ENCODE measurements around the gene PLAC9.

DNA sequence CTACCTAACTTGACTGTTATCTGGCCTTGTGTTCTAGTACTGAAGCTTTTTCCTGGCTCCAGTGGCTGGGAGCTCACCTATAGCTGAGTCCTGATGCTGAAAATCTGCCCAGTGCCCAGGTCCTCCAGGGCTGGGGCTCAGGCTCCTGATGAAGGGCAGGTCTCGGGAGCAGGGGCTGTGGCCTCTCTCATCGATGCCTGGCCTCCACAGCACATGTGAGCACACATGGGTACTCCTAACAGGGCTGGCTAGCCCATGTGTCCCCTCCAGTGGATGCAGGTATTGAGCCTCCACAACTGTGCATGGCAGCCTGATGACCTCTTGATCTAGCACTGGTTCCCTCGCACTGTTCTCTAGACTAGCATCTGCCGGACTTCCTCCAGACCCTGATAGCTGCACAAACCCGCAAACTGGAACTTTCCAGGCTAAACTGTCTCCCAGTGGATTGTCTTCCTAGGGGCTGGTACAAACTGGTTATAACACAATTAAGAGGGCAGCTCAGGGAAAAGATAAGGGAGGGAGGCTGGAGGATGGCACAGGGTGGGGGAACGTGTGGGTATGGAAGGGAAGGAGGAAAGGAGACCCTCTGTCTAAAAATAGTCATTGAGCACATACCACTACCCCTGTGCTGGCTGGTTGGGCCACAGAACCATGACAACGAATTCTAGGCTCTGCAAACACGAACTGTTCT lies 35.1 kb downstream of the PLAC9 start:
- TF ChIP-seq EZH2 (IDR thresholded peaks at IDR 0.05; ENCODE audit: borderline replicate concordance, low read depth, low read length, severe bottlenecking) (no peak), POLR2AphosphoS5 (IDR thresholded peaks at IDR 0.05; ENCODE audit: insufficient read depth, low read depth, low read length) (no peak)
